ENCODE measurements around the gene CCR7. TPM values are rescaled to one million over a fixed set of nuclear protein-coding genes. Genes with fewer than 3 reads are reported as not detected.

Gene CCR7
- total RNA-seq, 1 donor from 2014 or later: 1.1 TPM

DNA sequence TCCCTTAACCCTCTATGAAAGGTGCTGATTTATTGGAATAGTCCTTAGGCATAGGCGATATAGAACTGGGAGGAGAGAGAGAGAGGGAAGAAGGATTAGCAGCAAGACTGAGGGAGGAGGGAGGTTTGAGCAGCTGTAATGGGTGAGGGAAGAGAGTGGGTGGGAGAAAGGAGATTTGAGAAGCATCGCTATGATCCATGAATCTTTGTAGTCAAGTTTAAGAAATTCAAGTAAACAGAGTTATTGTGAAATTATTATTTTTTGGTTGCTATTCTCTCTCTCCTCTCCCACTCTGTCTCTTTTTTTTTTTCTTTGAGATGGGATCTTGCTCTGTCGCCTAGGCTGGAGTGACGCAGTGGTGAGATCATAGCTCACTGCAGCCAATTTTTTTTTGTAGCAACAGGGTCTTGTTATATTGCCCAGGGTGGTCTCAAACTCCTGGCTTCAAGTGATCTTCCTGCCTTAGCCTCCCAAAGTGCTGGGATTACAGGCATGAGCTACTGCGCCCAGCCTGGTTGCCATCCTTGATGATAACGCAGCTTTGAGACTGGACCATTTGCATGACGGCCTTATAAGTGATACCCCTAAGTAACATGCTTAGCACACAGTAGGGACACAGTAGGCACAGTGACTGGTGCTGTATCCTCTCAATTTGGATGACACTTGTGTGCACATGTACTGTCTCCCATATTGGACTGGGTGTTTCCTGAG lies 42.9 kb downstream of the CCR7 start:
- ATAC-seq: no peak
- no peak overlapping the region for H3K4me3 ChIP-seq
- no peaks in the 10 kb centered on the region for H3K27me3 ChIP-seq
- DNase-seq: peak; percentile 11
- intact Hi-C loops (cut with DNase I): no loop called here
- TF ChIP-seq CTCF (IDR thresholded peaks at IDR 0.05): no peak
- peaks cover 8% of the 10 kb centered on the region for H3K4me1 ChIP-seq
- H3K9me3 ChIP-seq: no peaks in the 10 kb centered on the region
- no peak overlapping the region for H3K27ac ChIP-seq
- H3K36me3 ChIP-seq: no peaks in the 10 kb centered on the region

GRCh38 chr17:40520991-40521453 lies 44.2 kb downstream of the CCR7 start:
- Histone ChIP-seq H3K27me3 (no peaks in the 10 kb centered on the region), H3K4me3 (no peak overlapping the region), H3K9me3 (no peaks in the 10 kb centered on the region), H3K36me3 (no peaks in the 10 kb centered on the region), H3K4me1 (peaks cover 20% of the 10 kb centered on the region), H3K27ac (no peak overlapping the region)
- no peak for TF ChIP-seq CTCF (IDR thresholded peaks at IDR 0.05)
- DNase-seq (peak; percentile 59), ATAC-seq (no peak)
- intact Hi-C loops (cut with DNase I): no loop called here

DNA sequence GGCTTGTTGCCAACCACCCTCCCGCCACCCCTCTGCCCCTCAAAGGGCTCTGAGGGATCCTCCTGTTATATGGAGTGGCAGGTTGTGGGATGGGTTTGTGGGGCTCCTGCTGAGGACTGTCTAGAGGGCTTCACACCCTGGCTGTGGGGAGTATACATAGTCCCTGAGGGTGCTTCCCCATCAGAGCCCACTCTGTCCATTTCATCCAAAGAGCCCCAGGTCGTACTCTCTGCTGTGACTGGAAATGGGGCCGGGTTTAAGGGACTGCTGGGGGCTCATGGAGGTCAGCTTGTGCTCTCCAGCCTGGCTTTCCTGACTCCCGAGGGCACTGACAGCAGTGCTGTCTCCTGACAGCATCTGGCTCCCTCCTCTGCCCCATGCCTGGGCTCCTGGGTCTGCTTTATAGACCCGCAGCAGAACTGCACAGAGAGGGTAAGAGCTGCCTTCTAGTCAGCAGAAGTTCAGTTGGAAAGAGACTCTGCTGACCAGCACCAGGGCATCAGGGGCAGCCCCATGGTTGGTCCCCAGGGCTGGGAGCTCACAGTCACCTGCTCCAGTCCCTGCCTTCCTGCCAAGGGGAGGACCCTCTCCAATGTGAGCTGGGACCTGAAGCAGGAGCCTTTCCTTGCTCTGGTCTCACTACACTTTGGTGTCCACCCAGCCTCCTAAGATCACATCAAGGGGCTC lies 46.0 kb downstream of the CCR7 start:
- H3K9me3 ChIP-seq: no peaks in the 10 kb centered on the region
- DNase-seq (peak; percentile 42), ATAC-seq (no peak)
- no peak overlapping the region for H3K4me3 ChIP-seq
- intact Hi-C loops (cut with DNase I): no loop called here
- peaks cover 26% of the 10 kb centered on the region for H3K4me1 ChIP-seq
- TF ChIP-seq CTCF (IDR thresholded peaks at IDR 0.05): no peak
- no peaks in the 10 kb centered on the region for H3K36me3 ChIP-seq
- no peak overlapping the region for H3K27ac ChIP-seq
- no peaks in the 10 kb centered on the region for H3K27me3 ChIP-seq

GRCh38 chr17:40518401-40519088 lies 46.7 kb downstream of the CCR7 start:
- Histone ChIP-seq H3K9me3 (no peaks in the 10 kb centered on the region), H3K27me3 (no peaks in the 10 kb centered on the region), H3K4me3 (no peak overlapping the region), H3K36me3 (no peaks in the 10 kb centered on the region), H3K27ac (no peak overlapping the region), H3K4me1 (peaks cover 26% of the 10 kb centered on the region)
- TF ChIP-seq CTCF (IDR thresholded peaks at IDR 0.05): no peak
- intact Hi-C loops (cut with DNase I): no loop called here
- ATAC-seq (peak; percentile 67), DNase-seq (peak; percentile 61)

DNA sequence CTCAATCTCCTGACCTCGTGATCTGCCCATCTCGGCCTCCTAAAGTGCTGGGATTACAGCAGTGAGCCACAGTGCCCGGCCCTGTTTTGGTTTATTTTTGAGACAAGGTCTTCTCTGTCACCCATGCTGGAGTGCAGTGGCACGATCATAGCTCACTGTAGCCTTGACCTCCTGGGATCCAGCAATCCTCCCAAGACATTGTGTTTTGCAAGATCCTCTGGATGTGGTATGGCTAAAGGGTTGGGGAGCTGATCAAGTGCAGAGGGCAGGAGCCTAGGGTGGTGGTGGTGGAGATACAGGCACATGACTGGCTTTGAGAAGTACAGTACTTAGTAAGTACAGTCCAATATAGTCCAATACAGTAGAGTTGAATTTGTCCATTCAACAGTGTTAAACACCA lies 47.3 kb downstream of the CCR7 start:
- intact Hi-C loops (cut with DNase I): no loop called here
- no peak for ATAC-seq
- TF ChIP-seq CTCF (IDR thresholded peaks at IDR 0.05): no peak
- DNase-seq: peak; percentile 11
- Histone ChIP-seq H3K9me3 (no peaks in the 10 kb centered on the region), H3K27ac (no peak overlapping the region), H3K4me3 (no peak overlapping the region), H3K36me3 (no peaks in the 10 kb centered on the region), H3K27me3 (no peaks in the 10 kb centered on the region), H3K4me1 (peaks cover 26% of the 10 kb centered on the region)

Data from upper lobe of right lung (tissue), 1 donor.